Medulla oblongata (tissue), 1 donor: Measurements from ENCODE around the gene IL1F10.

ENCODE experiments used
- DNase-seq: peaks from one replicate; pipeline ENCODE4 v3.0.0-alpha.2; 2015; ENCODE audit errors: extremely low spot score

IL1F10 gene

GRCh38 chr2:113111823-113112287 lies 44.1 kb downstream of the IL1F10 start:
- DNase-seq: no peak

GRCh38 chr2:113112441-113112840 lies 44.7 kb downstream of the IL1F10 start:
- no peak for DNase-seq

- DNase-seq: no peak
Observed at GRCh38 chr2:113112871-113113270, 45.1 kb downstream of the IL1F10 start.

- no peak for DNase-seq
Observed at GRCh38 chr2:113113807-113114206, 46.0 kb downstream of the IL1F10 start.

- no peak for DNase-seq
Observed at GRCh38 chr2:113114224-113114945, 46.6 kb downstream of the IL1F10 start.

GRCh38 chr2:113114996-113115395 lies 47.2 kb downstream of the IL1F10 start:
- no peak for DNase-seq

- no peak for DNase-seq
Observed at GRCh38 chr2:113116100-113116958, 48.6 kb downstream of the IL1F10 start.

GRCh38 chr2:113117541-113118262 lies 49.9 kb downstream of the IL1F10 start:
- DNase-seq: no peak

- DNase-seq: no peak
Observed at GRCh38 chr2:113118263-113118657, 50.5 kb downstream of the IL1F10 start.

GRCh38 chr2:113119111-113119510 lies 51.3 kb downstream of the IL1F10 start:
- no peak for DNase-seq

GRCh38 chr2:113120861-113121260 lies 53.1 kb downstream of the IL1F10 start:
- DNase-seq: no peak

GRCh38 chr2:113122364-113122763 lies 54.6 kb downstream of the IL1F10 start:
- DNase-seq: no peak

- no peak for DNase-seq
Observed at GRCh38 chr2:113123726-113124125, 56.0 kb downstream of the IL1F10 start.

GRCh38 chr2:113124181-113124961 lies 56.6 kb downstream of the IL1F10 start:
- DNase-seq: peak; percentile 48
